ENCODE measurements around the gene SLC35F2. TPM values are rescaled to one million over a fixed set of nuclear protein-coding genes. Genes with fewer than 3 reads are reported as not detected.

Gene SLC35F2
- total and polyA plus RNA-seq, 2 of the 13 experiments (the other 11 are each of a cell fraction or from before 2014, with no cell fraction given): 5.8 to 20.3 TPM

DNA sequence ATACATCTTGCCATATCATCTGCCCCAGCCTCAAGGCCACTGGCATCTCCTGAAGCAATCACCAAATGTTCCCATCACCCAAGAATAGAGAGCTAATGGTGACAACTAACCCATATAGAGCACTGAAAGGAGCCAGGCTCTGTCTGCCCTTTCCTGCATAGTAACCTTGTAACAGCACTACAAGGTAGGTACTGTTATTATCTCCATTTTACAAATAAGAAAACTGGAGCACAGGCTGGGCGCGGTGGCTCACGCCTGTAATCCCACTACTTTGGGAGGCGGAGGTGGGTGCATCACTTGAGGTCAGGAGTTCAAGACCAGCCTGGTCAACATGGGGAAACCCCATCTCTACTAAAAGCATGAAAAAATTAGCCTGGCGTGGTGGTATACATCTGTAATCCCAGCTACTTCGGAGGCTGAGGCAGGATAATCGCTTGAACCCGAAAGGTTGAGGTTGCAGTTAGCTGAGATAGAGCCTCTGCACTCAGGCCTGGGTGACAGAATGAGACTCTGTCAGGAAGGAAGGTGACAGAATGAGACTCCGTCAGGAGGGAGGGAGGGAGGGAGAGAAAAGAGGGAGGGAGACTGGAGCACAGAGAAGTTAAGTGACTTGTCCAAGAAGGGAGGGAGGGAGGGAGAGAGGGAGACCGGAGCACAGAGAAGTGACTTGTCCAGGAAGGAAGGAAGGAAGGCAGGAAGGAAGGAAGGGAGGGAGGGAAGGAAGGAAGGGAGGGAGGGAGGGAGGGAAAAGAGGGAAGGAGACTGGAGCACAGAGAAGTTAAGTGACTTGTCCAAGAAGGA lies 2.2 kb downstream of the SLC35F2 start:
- 91% methylated on average over 10 of the region's 10 CpGs for WGBS (ENCODE audit: low lambda C conversion rate)
- no peak for FAIRE-seq
- no peak overlapping the region for H2AFZ ChIP-seq (ENCODE audit: low read length)
- DNase-seq (ENCODE audit: low spot score): no peak
- no peaks in the 10 kb centered on the region; a peak in 1 of 5 replicates for H3K27me3 ChIP-seq (ENCODE audit: control insufficient read depth in 1 of 2, insufficient read depth in 2 of 2, low read length in 2 of 2)
- intact Hi-C loops (cut with micrococcal nuclease; ENCODE audit: unreplicated experiment): no loop called here
- TF ChIP-seq HNRNPK (IDR thresholded peaks at IDR 0.05; ENCODE audit: low read depth, low read length, poor library complexity, severe bottlenecking) (no peak), NCOA5 (CRISPR knock-in tag; IDR thresholded peaks at IDR 0.05) (no peak), ZNF891 (CRISPR knock-in tag; IDR thresholded peaks at IDR 0.05) (no peak), ZFP37 (CRISPR knock-in tag; IDR thresholded peaks at IDR 0.05; ENCODE audit: borderline replicate concordance) (no peak), SP4 (CRISPR knock-in tag; IDR thresholded peaks at IDR 0.05) (no peak), KDM3A (CRISPR knock-in tag; IDR thresholded peaks at IDR 0.05; ENCODE audit: low read depth) (no peak), FOXM1 (CRISPR knock-in tag; IDR thresholded peaks at IDR 0.05) (no peak), NR1H2 (CRISPR knock-in tag; IDR thresholded peaks at IDR 0.05; ENCODE audit: borderline replicate concordance, low read depth) (no peak), ZNF331 (CRISPR knock-in tag; IDR thresholded peaks at IDR 0.05) (no peak), THYN1 (CRISPR knock-in tag; IDR thresholded peaks at IDR 0.05; ENCODE audit: borderline replicate concordance, low read depth) (no peak), JUN (CRISPR knock-in tag; IDR thresholded peaks at IDR 0.05) (no peak), KDM4B (CRISPR knock-in tag; IDR thresholded peaks at IDR 0.05) (no peak)
- TF ChIP-seq, protein P1, sequence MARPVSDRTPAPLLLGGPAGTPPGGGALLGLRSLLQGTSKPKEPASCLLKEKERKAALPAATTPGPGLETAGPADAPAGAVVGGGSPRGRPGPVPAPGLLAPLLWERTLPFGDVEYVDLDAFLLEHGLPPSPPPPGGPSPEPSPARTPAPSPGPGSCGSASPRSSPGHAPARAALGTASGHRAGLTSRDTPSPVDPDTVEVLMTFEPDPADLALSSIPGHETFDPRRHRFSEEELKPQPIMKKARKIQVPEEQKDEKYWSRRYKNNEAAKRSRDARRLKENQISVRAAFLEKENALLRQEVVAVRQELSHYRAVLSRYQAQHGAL (CRISPR knock-in tag; IDR thresholded peaks at IDR 0.05; ENCODE audit: not compliant biosample characterization): no peak
- TF ChIP-seq, protein P2, sequence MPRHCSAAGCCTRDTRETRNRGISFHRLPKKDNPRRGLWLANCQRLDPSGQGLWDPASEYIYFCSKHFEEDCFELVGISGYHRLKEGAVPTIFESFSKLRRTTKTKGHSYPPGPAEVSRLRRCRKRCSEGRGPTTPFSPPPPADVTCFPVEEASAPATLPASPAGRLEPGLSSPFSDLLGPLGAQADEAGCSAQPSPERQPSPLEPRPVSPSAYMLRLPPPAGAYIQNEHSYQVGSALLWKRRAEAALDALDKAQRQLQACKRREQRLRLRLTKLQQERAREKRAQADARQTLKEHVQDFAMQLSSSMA (CRISPR knock-in tag; IDR thresholded peaks at IDR 0.05): no peak
- CTCF ChIA-PET (ENCODE audit: low intra/inter-chr PET ratio, low total read pairs): no interaction called here
- POLR2A ChIA-PET: no interaction called here
- no TSS peak for BruUV-seq (replicated peaks)
- H4K20me1 ChIP-seq (ENCODE audit: insufficient read depth, low read length): no peaks in the 10 kb centered on the region
- H3K9ac ChIP-seq (ENCODE audit: insufficient read depth, low read depth, low read length): no peak overlapping the region
- in situ Hi-C loops (cut with HindIII; ENCODE audit: extremely low pct_ligation_motif_present, low pct_unique_long_range_greater_than_20kb): no loop called here
- H3K36me3 ChIP-seq (replicated peaks in 1 of 2; ENCODE audit: control insufficient read depth in 1 of 2, insufficient read depth in 2 of 2, low read length in 2 of 2): no peaks in the 10 kb centered on the region
- H3K4me3 ChIP-seq (replicated peaks in 1 of 3; ENCODE audit: insufficient read depth in 1 of 3, low read depth in 2 of 3, low read length in 3 of 3): no peak overlapping the region
- ATAC-seq: no peak
- H3K4me2 ChIP-seq (ENCODE audit: low read depth, low read length): no peak overlapping the region
- no peaks in the 10 kb centered on the region for H3K9me3 ChIP-seq (ENCODE audit: low read length)
- H3K27ac ChIP-seq (ENCODE audit: extremely low read length, insufficient read depth, low read length): no peak overlapping the region
- no peaks in the 10 kb centered on the region for H3K79me2 ChIP-seq (ENCODE audit: insufficient read depth, low read length)
- peaks cover 21% of the 10 kb centered on the region for H3K4me1 ChIP-seq (ENCODE audit: insufficient read depth, low read length)

All from HepG2 (cell line).